GM18951 (cell line): ENCODE data around the gene ATP2B2.

Experiments used
- POLR2A ChIP-seq: IDR thresholded peaks from 4 replicates; pipeline ENCODE4 v1.6.1; 2011; ENCODE audit warnings: mild to moderate bottlenecking; ENCODE audit not compliant: insufficient read length, insufficient read depth; ENCODE audit errors: extremely low read depth
- in situ Hi-C: fragments of 300-500 bp; cut with MboI; formaldehyde crosslinking; loops from one replicate; pipeline ENCODE4 v1.12.0; 2022; ENCODE audit warnings: low sequenced_read_pairs, mixed read lengths, inconsistent platforms; ENCODE audit not compliant: unreplicated experiment

Gene ATP2B2

GRCh38 chr3:10485806-10486205 is 19.6 kb downstream of the ATP2B2 start:
- in situ Hi-C loops: no loop called here
- no peak for TF ChIP-seq POLR2A

- TF ChIP-seq POLR2A: no peak
- in situ Hi-C loops: no loop called here
Observed at GRCh38 chr3:10485380-10485779, 20.0 kb downstream of the ATP2B2 start.

GRCh38 chr3:10484709-10485108 is 20.7 kb downstream of the ATP2B2 start:
- no peak for TF ChIP-seq POLR2A
- in situ Hi-C loops: no loop called here

DNA sequence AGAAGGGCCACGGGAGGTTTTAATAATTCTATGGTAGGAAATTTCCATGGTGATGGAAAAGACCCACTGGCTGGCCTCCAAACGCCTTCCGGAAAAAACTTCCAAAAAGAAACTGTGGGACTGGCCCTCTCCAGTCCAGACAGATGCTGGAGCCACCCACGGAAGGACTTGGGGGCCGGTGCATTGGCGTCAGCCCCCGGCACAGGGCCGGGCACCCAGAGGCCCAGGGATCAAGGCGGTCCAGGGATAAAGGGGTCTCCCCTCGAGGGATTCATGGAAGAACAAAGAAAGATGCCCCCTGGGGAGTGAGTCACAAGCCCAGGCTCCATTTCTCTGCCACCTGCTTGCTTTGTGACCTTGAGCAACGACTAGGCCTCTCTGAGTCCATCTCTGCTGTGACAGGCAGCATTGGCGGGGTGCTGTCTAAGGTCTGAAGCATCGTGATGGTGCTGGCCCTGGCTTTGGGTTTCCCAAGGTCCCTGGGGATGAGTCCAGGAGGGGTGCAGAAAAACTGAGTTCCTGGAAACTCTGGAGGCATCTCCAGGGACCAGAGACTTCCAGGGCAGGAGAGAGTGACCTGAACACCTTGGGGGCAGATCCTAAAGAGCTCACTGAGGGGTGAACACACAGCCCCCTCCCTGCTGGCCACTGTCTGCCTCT is 21.6 kb downstream of the ATP2B2 start:
- in situ Hi-C loops: no loop called here
- TF ChIP-seq POLR2A: no peak

GRCh38 chr3:10483364-10483675 is 22.1 kb downstream of the ATP2B2 start:
- in situ Hi-C loops: no loop called here
- TF ChIP-seq POLR2A: no peak

- no peak for TF ChIP-seq POLR2A
- in situ Hi-C loops: no loop called here
Observed at GRCh38 chr3:10482631-10483363, 22.6 kb downstream of the ATP2B2 start.

GRCh38 chr3:10480871-10481378 is 24.5 kb downstream of the ATP2B2 start:
- no peak for TF ChIP-seq POLR2A
- in situ Hi-C loops: no loop called here

GRCh38 chr3:10479311-10479710 is 26.1 kb downstream of the ATP2B2 start:
- in situ Hi-C loops: no loop called here
- TF ChIP-seq POLR2A: no peak

- in situ Hi-C loops: no loop called here
- no peak for TF ChIP-seq POLR2A
Observed at GRCh38 chr3:10475983-10476382, 29.4 kb downstream of the ATP2B2 start.

- TF ChIP-seq POLR2A: no peak
- in situ Hi-C loops: no loop called here
Observed at GRCh38 chr3:10474847-10475246, 30.5 kb downstream of the ATP2B2 start.

DNA sequence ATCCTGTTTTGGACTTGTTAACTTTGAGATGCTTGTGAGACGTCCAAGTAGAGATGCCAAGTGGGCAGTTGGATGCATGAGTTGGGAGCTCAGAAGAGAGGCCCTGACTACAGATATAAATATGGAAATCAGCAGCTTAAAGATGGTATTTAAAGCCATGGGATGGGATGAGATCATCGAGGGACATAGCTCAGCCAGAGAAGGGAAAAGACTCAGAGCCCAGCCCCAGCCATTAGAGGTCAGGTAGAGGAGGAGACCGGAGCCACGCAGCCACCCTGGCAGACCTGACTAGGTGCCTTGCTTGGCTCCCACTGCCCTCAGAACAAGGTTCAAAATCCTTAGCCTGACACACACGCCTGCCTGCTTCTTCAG is 31.1 kb downstream of the ATP2B2 start:
- in situ Hi-C loops: no loop called here
- TF ChIP-seq POLR2A: no peak

GRCh38 chr3:10473581-10474274 is 31.7 kb downstream of the ATP2B2 start:
- in situ Hi-C loops: no loop called here
- TF ChIP-seq POLR2A: no peak

GRCh38 chr3:10472877-10473440 is 32.4 kb downstream of the ATP2B2 start:
- in situ Hi-C loops: no loop called here
- TF ChIP-seq POLR2A: no peak
